HG02623 (cell line): ENCODE data around the gene SLC50A1.
"Not testable (repeated sequence)": the region's sequence is repeated elsewhere in the genome, so short reads cannot be mapped to it uniquely, and the experiment has no call there.

ENCODE experiments used
- ATAC-seq: cut with Tn5 transposase; IDR thresholded peaks from one replicate; pipeline ENCODE4 v1.9.1; 2021; ENCODE audit warnings: moderate library complexity; ENCODE audit not compliant: unreplicated experiment

The SLC50A1 gene

GRCh38 chr1:155134322-155134721 is 1.3 kb upstream of the SLC50A1 start:
- ATAC-seq, result no peak

- no peak for ATAC-seq
Observed at GRCh38 chr1:155134880-155135414, 705 bp upstream of the SLC50A1 start.

GRCh38 chr1:155136748-155137147 is 1.1 kb downstream of the SLC50A1 start:
- ATAC-seq, result no peak

GRCh38 chr1:155137154-155137949 is 1.7 kb downstream of the SLC50A1 start:
- ATAC-seq, result no peak

- peak; percentile 60 for ATAC-seq
Observed at GRCh38 chr1:155139895-155140629, 4.4 kb downstream of the SLC50A1 start, which contains the start of gene DPM3. DPM3 (minus strand) TSS chr1:155140531; CDS start chr1:155140240, 291 bp downstream.

GRCh38 chr1:155140630-155140953 is 4.9 kb downstream of the SLC50A1 start:
- ATAC-seq, result no peak

- no peak for ATAC-seq
Observed at GRCh38 chr1:155141749-155142148, 6.1 kb downstream of the SLC50A1 start.

GRCh38 chr1:155145491-155145890 is 9.8 kb downstream of the SLC50A1 start:
- ATAC-seq, result no peak

- not testable (repeated sequence) for ATAC-seq
Observed at GRCh38 chr1:155155996-155156643, 20.5 kb downstream of the SLC50A1 start.

- no peak for ATAC-seq
Observed at GRCh38 chr1:155158991-155159390, 23.3 kb downstream of the SLC50A1 start.

- no peak for ATAC-seq
Observed at GRCh38 chr1:155160128-155160527, 24.5 kb downstream of the SLC50A1 start.

GRCh38 chr1:155162631-155163030 is 27.0 kb downstream of the SLC50A1 start:
- not testable (repeated sequence) for ATAC-seq

GRCh38 chr1:155163785-155164184 is 28.1 kb downstream of the SLC50A1 start:
- not testable (repeated sequence) for ATAC-seq

GRCh38 chr1:155164625-155165024 is 29.0 kb downstream of the SLC50A1 start:
- not testable (repeated sequence) for ATAC-seq

- ATAC-seq, result no peak
Observed at GRCh38 chr1:155166051-155166470, 30.4 kb downstream of the SLC50A1 start.

GRCh38 chr1:155166471-155167165 is 31.0 kb downstream of the SLC50A1 start:
- ATAC-seq, result no peak

GRCh38 chr1:155167166-155168104 is 31.8 kb downstream of the SLC50A1 start:
- ATAC-seq, result no peak

- not testable (repeated sequence) for ATAC-seq
Observed at GRCh38 chr1:155168105-155168445, 32.4 kb downstream of the SLC50A1 start.

- ATAC-seq, result no peak
Observed at GRCh38 chr1:155168456-155169210, 33.0 kb downstream of the SLC50A1 start.
